ENCODE results near the gene MEIOB.

- TF ChIP-seq POLR2AphosphoS5 (IDR thresholded peaks at IDR 0.05; ENCODE audit: low read depth, low read length): no peak
- TF ChIP-seq REST (IDR thresholded peaks at IDR 0.05; ENCODE audit: insufficient read depth in 1 of 2, low read depth in 2 of 2, low read length in 2 of 2): no peak
- no peak for TF ChIP-seq FOXP2 (optimal IDR thresholded peaks at IDR 0.05; ENCODE audit: borderline replicate concordance, extremely low read depth, extremely low read length, insufficient read depth)
- TF ChIP-seq TAF1 (IDR thresholded peaks at IDR 0.05; ENCODE audit: borderline replicate concordance, insufficient read depth, low read length): no peak
Measured at GRCh38 chr16:1917056-1917664, 45.2 kb upstream of the MEIOB start.
